Measurements from ENCODE around the gene SSUH2. TPM values are rescaled to one million over a fixed set of nuclear protein-coding genes. Genes with fewer than 3 reads are reported as not detected.

Gene SSUH2
- total and polyA plus RNA-seq, 2 of the 13 experiments (the other 11 are each of a cell fraction or from before 2014, with no cell fraction given) = 38.1 to 136 TPM

GRCh38 chr3:8655387-8655835 lies 10.8 kb upstream of the SSUH2 start (continued):
- TF ChIP-seq ZNF407 (CRISPR knock-in tag; IDR thresholded peaks at IDR 0.05; ENCODE audit: not compliant biosample characterization) (no peak), ZNF572 (CRISPR knock-in tag; IDR thresholded peaks at IDR 0.05) (no peak), HIVEP1 (CRISPR knock-in tag; IDR thresholded peaks at IDR 0.05) (no peak), ZSCAN21 (CRISPR knock-in tag; IDR thresholded peaks at IDR 0.05; ENCODE audit: borderline replicate concordance) (no peak), SMAD9 (CRISPR knock-in tag; IDR thresholded peaks at IDR 0.05) (no peak), POLR2A (IDR thresholded peaks at IDR 0.05; ENCODE audit: insufficient read depth in 1 of 2, low read depth in 2 of 2, low read length in 2 of 2) (no peak), ZNF703 (CRISPR knock-in tag; IDR thresholded peaks at IDR 0.05; ENCODE audit: borderline replicate concordance) (no peak), HOMEZ (CRISPR knock-in tag; IDR thresholded peaks at IDR 0.05; ENCODE audit: low read depth) (no peak), NAIF1 (CRISPR knock-in tag; IDR thresholded peaks at IDR 0.05; ENCODE audit: borderline replicate concordance) (no peak), ZNF224 (CRISPR knock-in tag; IDR thresholded peaks at IDR 0.05) (no peak), ZNF761 (CRISPR knock-in tag; conservative IDR thresholded peaks at IDR 0.05) (no peak), CBX5 (CRISPR knock-in tag; IDR thresholded peaks at IDR 0.05; ENCODE audit: borderline replicate concordance) (no peak), AFF4 (CRISPR knock-in tag; IDR thresholded peaks at IDR 0.05) (no peak), HNRNPL (IDR thresholded peaks at IDR 0.05; ENCODE audit: low read depth, low read length) (no peak), ZNF773 (CRISPR knock-in tag; IDR thresholded peaks at IDR 0.05; ENCODE audit: borderline replicate concordance) (no peak)

Measured in HepG2 (cell line).